ENCODE data around the gene NPAT. TPM values are rescaled to one million over a fixed set of nuclear protein-coding genes. Genes with fewer than 3 reads are reported as not detected.

Gene NPAT
- total RNA-seq, 1 donor from 2014 or later, result 15.7 TPM

GRCh38 chr11:108117746-108118371, 104.6 kb downstream of the NPAT start:
- no peak overlapping the region for H3K27ac Mint-ChIP-seq (ENCODE audit: unreplicated experiment)
- no peak overlapping the region for H3K4me3 Mint-ChIP-seq (ENCODE audit: unreplicated experiment)
- peak; percentile 50 for TF ChIP-seq CTCF (IDR thresholded peaks at IDR 0.05; ENCODE audit: unreplicated experiment)
- peaks cover 10% of the 10 kb centered on the region for H3K27me3 Mint-ChIP-seq (ENCODE audit: unreplicated experiment)
- peaks cover 8% of the 10 kb centered on the region for H3K4me1 Mint-ChIP-seq (ENCODE audit: unreplicated experiment)
- no peak for DNase-seq (ENCODE audit: low spot score)
- peaks cover 9% of the 10 kb centered on the region for H3K36me3 Mint-ChIP-seq (ENCODE audit: low read depth, unreplicated experiment)
- no peaks in the 10 kb centered on the region for H3K9me3 Mint-ChIP-seq (ENCODE audit: unreplicated experiment)

- no peak for DNase-seq (ENCODE audit: low spot score)
Observed at GRCh38 chr11:108115500-108116140, 106.8 kb downstream of the NPAT start.

GRCh38 chr11:108112057-108112456, 110.4 kb downstream of the NPAT start:
- DNase-seq (ENCODE audit: low spot score), result no peak
- Mint-ChIP-seq H3K27me3 (ENCODE audit: unreplicated experiment) (no peaks in the 10 kb centered on the region), H3K4me3 (ENCODE audit: unreplicated experiment) (no peak overlapping the region), H3K9me3 (ENCODE audit: unreplicated experiment) (no peaks in the 10 kb centered on the region), H3K36me3 (ENCODE audit: low read depth, unreplicated experiment) (peaks cover 6% of the 10 kb centered on the region), H3K27ac (ENCODE audit: unreplicated experiment) (no peak overlapping the region), H3K4me1 (ENCODE audit: unreplicated experiment) (no peaks in the 10 kb centered on the region)
- TF ChIP-seq CTCF (IDR thresholded peaks at IDR 0.05; ENCODE audit: unreplicated experiment), result no peak

More at GRCh38 chr11:108115500-108116140, 106.8 kb downstream of the NPAT start:
- Mint-ChIP-seq H3K27me3 (ENCODE audit: unreplicated experiment) (peaks cover 2% of the 10 kb centered on the region), H3K27ac (ENCODE audit: unreplicated experiment) (peak overlapping the region; percentile 8), H3K4me1 (ENCODE audit: unreplicated experiment) (no peaks in the 10 kb centered on the region), H3K4me3 (ENCODE audit: unreplicated experiment) (no peak overlapping the region), H3K9me3 (ENCODE audit: unreplicated experiment) (no peaks in the 10 kb centered on the region), H3K36me3 (ENCODE audit: low read depth, unreplicated experiment) (peaks cover 6% of the 10 kb centered on the region)
- TF ChIP-seq CTCF (IDR thresholded peaks at IDR 0.05; ENCODE audit: unreplicated experiment), result no peak

DNA sequence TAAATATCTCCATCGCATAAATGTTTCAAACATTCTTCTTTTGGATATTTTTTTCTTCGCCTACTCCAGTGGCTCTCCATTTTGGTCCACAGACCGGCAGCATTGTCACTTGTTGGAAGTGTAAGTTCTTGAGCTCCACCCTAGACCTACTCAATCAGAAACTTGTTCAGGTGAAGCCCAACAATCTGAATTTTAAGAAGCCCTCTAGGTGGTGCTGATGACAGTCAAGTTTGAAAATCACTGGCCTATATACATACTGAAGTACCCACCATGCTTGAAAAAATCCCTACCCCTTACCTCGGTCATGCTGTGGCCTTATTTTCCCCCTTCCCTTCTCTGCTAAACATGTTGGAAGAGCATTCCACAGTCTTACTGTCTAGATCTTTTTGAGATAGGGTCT, 111.3 kb downstream of the NPAT start:
- Mint-ChIP-seq H3K4me3 (ENCODE audit: unreplicated experiment) (no peak overlapping the region), H3K9me3 (ENCODE audit: unreplicated experiment) (no peaks in the 10 kb centered on the region), H3K27ac (ENCODE audit: unreplicated experiment) (no peak overlapping the region), H3K27me3 (ENCODE audit: unreplicated experiment) (no peaks in the 10 kb centered on the region), H3K36me3 (ENCODE audit: low read depth, unreplicated experiment) (peaks cover 6% of the 10 kb centered on the region), H3K4me1 (ENCODE audit: unreplicated experiment) (no peaks in the 10 kb centered on the region)
- no peak for DNase-seq (ENCODE audit: low spot score)
- TF ChIP-seq CTCF (IDR thresholded peaks at IDR 0.05; ENCODE audit: unreplicated experiment), result no peak

Other genes with a start within 250 kb of the NPAT start
- 38.9 TPM for gene CUL5, start 213.7 kb downstream of the NPAT start, total RNA-seq (ENCODE audit: unreplicated experiment)
- 26.2 TPM for gene ACAT1, start 101.1 kb downstream of the NPAT start, total RNA-seq (ENCODE audit: unreplicated experiment)
- 51.5 TPM for gene ATM, start 429 bp upstream of the NPAT start, total RNA-seq (ENCODE audit: unreplicated experiment)
- 0.69 TPM for gene C11orf65, start 244.9 kb upstream of the NPAT start, total RNA-seq (ENCODE audit: unreplicated experiment)

Data from endothelial cell (in vitro differentiated cells).